B cell (primary cell): ENCODE measurements around the gene PHF12. TPM values are rescaled to one million over a fixed set of nuclear protein-coding genes. Genes with fewer than 3 reads are reported as not detected.

Source experiments
- ATAC-seq: fragments of 200-7000 bp; cut with Tn5 transposase; one replicate; pipeline ENCODE4 v1.10.0; 2021; ENCODE audit warnings: low read depth, mild to moderate bottlenecking, moderate number of reproducible peaks, moderate library complexity
- CTCF ChIA-PET: fragments of 350-600 bp; sonication (Branson Sonifier 250); formaldehyde crosslinking; loops from one replicate; lab custom pipeline; 2021; ENCODE audit warnings: antibody characterized with exemption, inconsistent platforms; lab: Charles Lee
- POLR2A ChIA-PET: fragments of 350-600 bp; sonication (Branson Sonifier 250); formaldehyde crosslinking; loops from one replicate; lab custom pipeline; 2021; ENCODE audit warnings: antibody characterized with exemption; lab: Charles Lee
- DNase-seq: peaks from one replicate; pipeline ENCODE4 v3.0.0; 2013
- H2AFZ ChIP-seq: 2 replicates; pipeline ENCODE4 v1.6.1; 2012; ENCODE audit warnings: mild to moderate bottlenecking, low read depth, low read length; ENCODE audit not compliant: insufficient read depth, poor library complexity, severe bottlenecking
- H3K27ac ChIP-seq, 2 donors: 1 replicate in 1 of 2; 2 replicates in 1 of 2; pipeline ENCODE4 v1.5.1; 2012 to 2013; ENCODE audit warnings: low read length in 2 of 2, mild to moderate bottlenecking in 2 of 2, moderate library complexity in 1 of 2
- H3K27me3 ChIP-seq, 4 experiments: fragments of 200-600 bp in 1 of 4; sonication (generic) in 1 of 4; replicated peaks in 1 of 4; 1 replicate in 2 of 4; 2 replicates in 2 of 4; pipeline versions ENCODE4 v1.6.1 to v1.7.0; 2013 to 2016; ENCODE audit warnings: low read length in 3 of 4, mild to moderate bottlenecking in 2 of 4, mixed read lengths in 1 of 4, moderate library complexity in 1 of 4; ENCODE audit not compliant: insufficient read depth in 4 of 4, control insufficient read depth in 3 of 4; ENCODE audit errors: control extremely low read depth in 1 of 4
- H3K36me3 ChIP-seq, 2 experiments: replicated peaks in 1 of 2; 1 replicate in 1 of 2; 2 replicates in 1 of 2; pipeline versions ENCODE4 v1.6.1 to v1.7.1; 2013; ENCODE audit warnings: low read length in 1 of 2; ENCODE audit not compliant: insufficient read depth in 2 of 2, control insufficient read depth in 1 of 2; ENCODE audit errors: control extremely low read depth in 1 of 2, extremely low read depth in 1 of 2
- H3K4me1 ChIP-seq, 2 donors: fragments of 200-600 bp in 1 of 2; sonication (generic) in 1 of 2; 1 replicate in 1 of 2; 2 replicates in 1 of 2; pipeline versions ENCODE4 v1.5.1 to v1.6.1; 2013 to 2017; ENCODE audit warnings: low read length in 2 of 2; ENCODE audit not compliant: control insufficient read depth in 2 of 2, insufficient read depth in 2 of 2
- H3K4me2 ChIP-seq: replicated peaks from 2 replicates; pipeline ENCODE3; 2012; ENCODE audit warnings: mild to moderate bottlenecking, low read depth, low read length; ENCODE audit not compliant: poor library complexity, severe bottlenecking
- H3K4me3 ChIP-seq, 5 experiments: fragments of 200-600 bp in 1 of 5; sonication (generic) in 1 of 5; 1 replicate in 3 of 5; 2 replicates in 2 of 5; pipeline versions ENCODE4 v1.5.1 to v1.7.0; 2011 to 2016; ENCODE audit warnings: low read length in 4 of 5, mild to moderate bottlenecking in 4 of 5, low read depth in 2 of 5, control low read depth in 1 of 5, moderate library complexity in 1 of 5; ENCODE audit not compliant: insufficient read depth in 1 of 5; ENCODE audit errors: control extremely low read depth in 1 of 5, extremely low read depth in 1 of 5
- H3K79me2 ChIP-seq: fragments of 200-600 bp; sonication (generic); one replicate; pipeline ENCODE4 v1.6.0; 2016; ENCODE audit warnings: low read length; ENCODE audit not compliant: control insufficient read depth, insufficient read depth
- H3K9ac ChIP-seq: fragments of 200-600 bp; sonication (generic); 2 replicates; pipeline ENCODE4 v1.6.1; 2017; ENCODE audit warnings: mild to moderate bottlenecking, low read length, moderate library complexity
- H3K9me3 ChIP-seq, 3 donors: one replicate each; pipeline versions ENCODE4 v1.6.1 to v1.7.1; 2013; ENCODE audit warnings: low read length in 2 of 3; ENCODE audit not compliant: control insufficient read depth in 2 of 3, insufficient read depth in 1 of 3; ENCODE audit errors: control extremely low read depth in 1 of 3
- H4K20me1 ChIP-seq: 2 replicates; pipeline ENCODE4 v1.6.0; 2012; ENCODE audit warnings: mild to moderate bottlenecking, low read length; ENCODE audit not compliant: insufficient read depth, control insufficient read depth, poor library complexity, severe bottlenecking
- H3K27ac Mint-ChIP-seq: one replicate; pipeline ENCODE4 v1.8.0; 2021; ENCODE audit warnings: mixed read lengths
- H3K27me3 Mint-ChIP-seq: one replicate; pipeline ENCODE4 v1.8.0; 2021; ENCODE audit warnings: mixed read lengths
- H3K4me1 Mint-ChIP-seq: one replicate; pipeline ENCODE4 v1.8.0; 2021; ENCODE audit warnings: mixed read lengths
- H3K4me3 Mint-ChIP-seq: one replicate; pipeline ENCODE4 v1.8.0; 2021; ENCODE audit warnings: mixed read lengths
- H3K9me3 Mint-ChIP-seq: one replicate; pipeline ENCODE4 v1.8.0; 2022; ENCODE audit warnings: mixed read lengths; ENCODE audit not compliant: insufficient read depth
- EZH2 ChIP-seq: IDR thresholded peaks from 2 replicates; pipeline ENCODE4 v1.6.1; 2012; ENCODE audit warnings: borderline replicate concordance, low read depth, mild to moderate bottlenecking, moderate library complexity, low read length; ENCODE audit not compliant: insufficient read depth, poor library complexity, severe bottlenecking
- WGBS: methylation state at CpG from one replicate; pipeline ENCODE4 v1.1.5; 2013; ENCODE audit warnings: missing lambda C conversion rate; ENCODE audit not compliant: insufficient coverage; 5-methylcytosine and 5-hydroxymethylcytosine counted together
- intact Hi-C: fragments of 100-400 bp; cut with micrococcal nuclease; formaldehyde crosslinking; loops from one replicate; pipeline ENCODE4 v1.10.0; 2022
- polyA plus RNA-seq: library from polyadenylated mRNA; depleted of rRNA; stranded (reverse); fragments of >200 nt; gene quantifications from 2 replicates; pipeline ENCODE4 v1.2.3, GENCODE V29; 2012
- total RNA-seq, 2 donors: library from RNA; stranded (reverse); fragments of 120-200 nt in 1 of 2; gene quantifications; 1 replicate in 1 of 2; 2 replicates in 1 of 2; pipeline versions ENCODE4 v1.2.3 to v1.2.4, GENCODE V29; 2013 to 2022
- TF ChIP-seq, protein P1 (sequence below): fragments of 200-600 bp; IDR thresholded peaks from one replicate; pipeline ENCODE4 v1.8.0; 2022; ENCODE audit warnings: antibody characterized with exemption, mild to moderate bottlenecking

PHF12 gene
- total and polyA plus RNA-seq, 2 donors (not counting 1 experiment from before 2014, with no cell fraction given): 116 to 140 TPM

DNA sequence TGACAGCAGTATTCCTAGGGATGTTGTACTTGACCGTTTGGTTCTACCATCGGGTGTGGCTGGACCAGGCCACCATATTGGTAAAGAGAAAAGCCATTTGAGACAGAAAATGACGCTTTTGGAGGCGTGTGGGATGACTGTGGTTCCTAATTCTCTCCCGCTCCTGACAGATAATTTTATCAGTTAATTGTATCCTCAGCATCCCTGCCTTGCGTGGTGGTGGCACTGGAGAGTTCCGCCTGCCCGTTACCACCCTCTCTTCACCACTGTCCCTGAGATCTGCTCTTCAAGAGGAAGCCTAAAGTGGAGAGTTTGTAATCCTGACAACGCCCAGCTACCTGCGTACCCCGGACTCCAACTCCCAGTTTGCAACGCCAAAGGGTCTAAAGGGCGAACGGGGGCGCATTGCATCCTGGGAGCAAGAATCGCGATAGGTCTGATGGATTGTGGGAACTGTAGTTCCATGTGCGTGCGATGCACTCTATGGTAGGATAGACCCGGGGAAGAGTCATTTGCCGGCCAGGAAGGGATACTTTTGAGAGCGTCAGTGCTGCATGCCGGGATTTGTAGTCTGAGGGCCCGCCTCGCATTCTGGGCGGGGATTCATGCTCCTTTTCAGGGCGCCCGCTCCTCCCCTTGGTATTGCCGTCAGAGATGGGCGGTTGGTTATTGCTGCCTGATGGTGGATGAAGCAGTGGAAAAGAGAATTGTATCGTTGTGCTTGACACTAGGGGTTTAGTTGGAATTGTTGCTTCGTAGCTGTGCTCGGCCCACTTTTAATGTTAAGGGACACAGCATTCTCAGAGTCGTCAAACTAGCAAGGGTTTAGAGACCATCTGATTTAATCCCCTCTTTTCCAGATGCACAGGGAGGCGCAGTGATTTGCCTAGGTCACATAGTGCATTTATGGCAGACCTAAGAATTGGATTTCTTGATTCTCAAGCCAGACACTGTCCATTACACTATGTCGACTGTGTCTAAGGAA is 965 bp upstream of the PHF12 start:
- Mint-ChIP-seq H3K4me3 (no peak overlapping the region), H3K27me3 (no peaks in the 10 kb centered on the region), H3K4me1 (peaks cover 17% of the 10 kb centered on the region), H3K9me3 (no peaks in the 10 kb centered on the region), H3K27ac (no peak overlapping the region)
- Histone ChIP-seq H3K4me3 (peak overlapping the region; percentile 68 to 99 (median 86)), H3K4me1 (peaks cover 24 to 28% of the 10 kb centered on the region in 2 donors), H3K4me2 (peak overlapping the region; percentile 88), H3K27ac (peak overlapping the region; percentile 97 to 98), H3K79me2 (peaks cover 44% of the 10 kb centered on the region), H3K27me3 (no peaks in the 10 kb centered on the region), H2AFZ (peak overlapping the region; percentile 95), H4K20me1 (peaks cover 17% of the 10 kb centered on the region), H3K36me3 (no peaks in the 10 kb centered on the region), H3K9me3 (no peaks in the 10 kb centered on the region), H3K9ac (peak overlapping the region; percentile 82)
- peak; percentile 99 for DNase-seq
- TF ChIP-seq, protein P1, sequence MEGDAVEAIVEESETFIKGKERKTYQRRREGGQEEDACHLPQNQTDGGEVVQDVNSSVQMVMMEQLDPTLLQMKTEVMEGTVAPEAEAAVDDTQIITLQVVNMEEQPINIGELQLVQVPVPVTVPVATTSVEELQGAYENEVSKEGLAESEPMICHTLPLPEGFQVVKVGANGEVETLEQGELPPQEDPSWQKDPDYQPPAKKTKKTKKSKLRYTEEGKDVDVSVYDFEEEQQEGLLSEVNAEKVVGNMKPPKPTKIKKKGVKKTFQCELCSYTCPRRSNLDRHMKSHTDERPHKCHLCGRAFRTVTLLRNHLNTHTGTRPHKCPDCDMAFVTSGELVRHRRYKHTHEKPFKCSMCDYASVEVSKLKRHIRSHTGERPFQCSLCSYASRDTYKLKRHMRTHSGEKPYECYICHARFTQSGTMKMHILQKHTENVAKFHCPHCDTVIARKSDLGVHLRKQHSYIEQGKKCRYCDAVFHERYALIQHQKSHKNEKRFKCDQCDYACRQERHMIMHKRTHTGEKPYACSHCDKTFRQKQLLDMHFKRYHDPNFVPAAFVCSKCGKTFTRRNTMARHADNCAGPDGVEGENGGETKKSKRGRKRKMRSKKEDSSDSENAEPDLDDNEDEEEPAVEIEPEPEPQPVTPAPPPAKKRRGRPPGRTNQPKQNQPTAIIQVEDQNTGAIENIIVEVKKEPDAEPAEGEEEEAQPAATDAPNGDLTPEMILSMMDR: no peak
- no peak for TF ChIP-seq EZH2
- intact Hi-C loops: loop anchor here (1.0 to 10.0 kb wide), 10 partner anchors 30 to 613 kb away; partner anchors contain the start of genes ABHD15, BLTP2, FAM222B and NEK8
- peak; percentile 68 for ATAC-seq
- ChIA-PET POLR2A (interaction anchor here (0.6 to 4.4 kb wide), 12 partner anchors 110 to 616 kb away, joined by 3 to 27 read pairs (median 6); partner anchors contain the start of genes BLTP2, FAM222B, IFT20 and NEK8), CTCF (interaction anchor here (0.6 to 4.6 kb wide), 27 partner anchors 10 to 617 kb away, joined by 3 to 58 read pairs (median 5); partner anchors contain the start of genes BLTP2, FLOT2, IFT20 and NEK8)
- WGBS: 4% methylated on average over 29 of the region's 36 CpGs
